Left renal cortex interstitium (tissue), 4 donors: ENCODE data around the gene ATP1A4. TPM values are rescaled to one million over a fixed set of nuclear protein-coding genes. Genes with fewer than 3 reads are reported as not detected.

Source experiments
- DNase-seq, 4 donors: peaks; one replicate each; pipeline ENCODE4 v3.0.0-alpha.2; 2013; ENCODE audit warnings: low read depth in 4 of 4, low spot score in 2 of 4, missing footprints in 1 of 4
- polyA plus RNA-seq, 4 donors: library from polyadenylated mRNA; unstranded; fragments of 120-200 nt; gene quantifications; one replicate each; pipeline ENCODE4 v1.2.1, GENCODE V29; 2013; ENCODE audit not compliant: insufficient read length in 4 of 4

ATP1A4 gene
- polyA plus RNA-seq, 4 donors, result 0.04 to 0.43 (median 0.26) TPM; not detected in 1

- DNase-seq, result no peak
Observed at GRCh38 chr1:160220301-160220700, 68.9 kb downstream of the ATP1A4 start.

GRCh38 chr1:160221089-160221488 is 69.7 kb downstream of the ATP1A4 start:
- no peak for DNase-seq

DNA sequence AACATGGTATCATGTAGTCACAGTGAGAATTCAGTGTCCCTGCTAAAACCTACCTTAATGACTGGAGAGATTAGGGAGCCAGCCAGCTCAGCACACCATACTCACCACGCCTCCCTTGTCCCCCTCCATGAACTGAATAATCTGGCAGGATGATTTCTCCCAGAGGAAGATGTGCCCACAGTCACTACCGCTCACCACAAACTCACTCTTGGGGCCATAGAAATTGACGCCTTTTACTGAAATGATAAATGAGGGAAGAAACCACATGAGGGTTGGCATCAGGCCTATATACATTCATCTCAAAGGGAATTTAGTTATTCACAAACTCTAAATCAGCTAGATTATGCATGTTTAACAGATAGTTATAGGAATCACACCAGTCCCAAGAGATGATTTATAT is 71.1 kb downstream of the ATP1A4 start:
- no peak for DNase-seq

- no peak for DNase-seq
Observed at GRCh38 chr1:160224606-160225005, 73.2 kb downstream of the ATP1A4 start.

- no peak for DNase-seq
Observed at GRCh38 chr1:160225345-160225744, 73.9 kb downstream of the ATP1A4 start.

GRCh38 chr1:160226623-160227022 is 75.2 kb downstream of the ATP1A4 start:
- no peak for DNase-seq

DNA sequence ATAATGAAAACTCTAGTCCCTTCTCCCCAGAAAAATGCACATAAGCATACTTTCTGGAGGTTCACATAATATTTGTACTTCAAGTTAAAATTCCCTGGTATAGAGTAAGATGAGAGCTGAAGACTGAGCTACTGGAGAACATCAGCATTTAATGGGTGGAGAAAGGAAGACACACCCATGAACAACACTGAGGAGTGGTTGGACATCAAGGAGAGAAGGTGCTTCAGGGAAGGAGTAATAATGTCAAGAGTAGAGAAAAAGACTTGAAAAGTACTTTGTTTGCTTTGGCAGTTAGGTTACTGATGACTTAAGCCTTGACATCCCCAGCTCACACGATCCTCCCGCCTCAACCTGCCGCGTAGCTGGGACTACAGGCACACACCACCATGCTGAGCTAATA is 75.6 kb downstream of the ATP1A4 start:
- DNase-seq, result no peak

GRCh38 chr1:160227561-160227960 is 76.2 kb downstream of the ATP1A4 start:
- no peak for DNase-seq

DNA sequence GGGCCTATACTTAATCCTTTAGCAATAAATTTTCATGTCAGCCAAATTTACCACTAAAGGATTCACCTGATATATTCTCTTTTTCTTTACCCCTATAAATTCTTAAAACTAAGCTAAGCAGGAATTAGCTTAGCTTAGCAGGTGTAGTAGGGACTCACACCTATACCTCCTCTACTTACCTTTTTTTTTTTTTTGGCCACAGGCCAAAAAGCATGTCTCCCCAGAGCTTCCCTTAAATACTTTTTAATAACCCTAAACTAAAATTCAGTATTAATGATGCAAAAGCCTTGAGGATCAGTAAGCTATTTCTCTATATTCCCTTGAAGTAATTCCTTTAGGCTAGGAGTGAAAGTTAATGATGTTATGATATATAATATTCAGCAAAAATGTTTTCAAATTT is 77.0 kb downstream of the ATP1A4 start:
- DNase-seq, result no peak

DNA sequence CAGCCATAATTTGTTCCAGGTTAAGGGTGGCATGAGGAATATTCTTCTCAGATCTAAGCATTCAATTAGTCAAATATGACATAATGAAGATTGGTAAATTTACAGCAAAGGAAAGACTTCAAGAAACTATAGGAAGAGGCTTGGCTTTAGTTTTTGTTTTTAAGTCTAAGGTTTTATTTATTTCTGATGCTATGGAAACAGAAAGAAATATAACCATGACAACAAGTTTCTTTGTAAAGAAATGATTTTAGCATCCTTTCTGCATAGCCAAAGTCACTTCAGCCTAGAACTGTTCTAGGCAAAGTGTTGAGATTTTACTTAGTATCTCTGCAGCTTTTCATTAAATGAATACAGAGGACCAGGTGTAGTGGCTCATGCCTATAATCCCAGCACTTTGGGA is 81.5 kb downstream of the ATP1A4 start:
- DNase-seq, result no peak

Other genes starting within 250 kb of the ATP1A4 start
- gene TAGLN2, start 226.1 kb upstream of the ATP1A4 start, polyA plus RNA-seq, result 100 to 1,000 TPM; 124 to 149 (median 130) TPM
- gene IGSF9, start 206.0 kb upstream of the ATP1A4 start, polyA plus RNA-seq, result 10 to 100 TPM in 3 of 4 donors, 1 to 10 TPM in 1; 10.0 to 26.1 (median 18.3) TPM
- not detected for gene SLAMF9, start 197.4 kb upstream of the ATP1A4 start, polyA plus RNA-seq
- 10 to 100 TPM; 10.8 to 14.9 (median 11.6) TPM for gene PIGM, start 119.6 kb upstream of the ATP1A4 start, polyA plus RNA-seq
- gene KCNJ10, start 81.4 kb upstream of the ATP1A4 start, polyA plus RNA-seq, result 10 to 100 TPM; 23.4 to 30.9 (median 23.9) TPM
- under 1 TPM; 0.08 to 0.14 (median 0.12) TPM for gene KCNJ9, start 70.1 kb upstream of the ATP1A4 start, polyA plus RNA-seq
- gene IGSF8, start 53.0 kb upstream of the ATP1A4 start, polyA plus RNA-seq, result 10 to 100 TPM; 26.9 to 43.7 (median 38.6) TPM
- gene ATP1A2, start 35.8 kb upstream of the ATP1A4 start, polyA plus RNA-seq, result 1 to 10 TPM; 3.9 to 5.7 (median 4.8) TPM
- under 1 TPM; 0.13 to 0.63 (median 0.33) TPM for gene CASQ1, start 39.0 kb downstream of the ATP1A4 start, polyA plus RNA-seq
- gene PEA15, start 53.8 kb downstream of the ATP1A4 start, polyA plus RNA-seq, result 100 to 1,000 TPM in 2 of 4 donors, 10 to 100 TPM in 2; 86.1 to 130 (median 108) TPM
- gene DCAF8, start 110.9 kb downstream of the ATP1A4 start, polyA plus RNA-seq, result 100 to 1,000 TPM; 160 to 276 (median 224) TPM
- gene PEX19, start 133.5 kb downstream of the ATP1A4 start, polyA plus RNA-seq, result 10 to 100 TPM; 72.1 to 91.4 (median 78.8) TPM
- gene COPA, start 191.6 kb downstream of the ATP1A4 start, polyA plus RNA-seq, result 100 to 1,000 TPM; 140 to 179 (median 159) TPM
- gene NCSTN, start 191.8 kb downstream of the ATP1A4 start, polyA plus RNA-seq, result 100 to 1,000 TPM; 141 to 159 (median 155) TPM
- under 1 TPM; 0.10 to 0.33 (median 0.19) TPM for gene NHLH1, start 215.5 kb downstream of the ATP1A4 start, polyA plus RNA-seq
- 10 to 100 TPM; 29.2 to 43.9 (median 34.9) TPM for gene VANGL2, start 249.0 kb downstream of the ATP1A4 start, polyA plus RNA-seq